Measurements from ENCODE around the gene CCDC12.
A peak's percentile ranks its signal among the peaks of the same experiment; 100 is the strongest.

Gene CCDC12

GRCh38 chr3:46887980-46888494, 88.5 kb downstream of the CCDC12 start:
- TF ChIP-seq CTCF (IDR thresholded peaks at IDR 0.05; ENCODE audit: insufficient read depth, low read length, missing control alignments) = no peak
- H3K4me3 ChIP-seq (ENCODE audit: low read depth, low read length) = no peak overlapping the region
- DNase-seq (ENCODE audit: low read depth, low spot score) = no peak
- ChIA-PET CTCF (interaction anchor here (0.9 to 9.4 kb wide), 4 partner anchors 15 to 181 kb away, joined by 4 to 110 read pairs (median 12); no protein-coding TSS in a partner anchor), POLR2A (no interaction called here)

GRCh38 chr3:46885612-46886011, 90.9 kb downstream of the CCDC12 start:
- ChIA-PET CTCF (interaction anchor here (0.6 to 5.0 kb wide), 5 partner anchors 10 to 180 kb away, joined by 3 to 28 read pairs (median 7); no protein-coding TSS in a partner anchor), POLR2A (no interaction called here)
- TF ChIP-seq CTCF (IDR thresholded peaks at IDR 0.05; ENCODE audit: insufficient read depth, low read length, missing control alignments) = no peak
- DNase-seq (ENCODE audit: low read depth, low spot score) = no peak
- no peak overlapping the region for H3K4me3 ChIP-seq (ENCODE audit: low read depth, low read length)

- POLR2A ChIA-PET = no interaction called here
- H3K4me3 ChIP-seq (ENCODE audit: low read depth, low read length) = no peak overlapping the region
- CTCF ChIA-PET = interaction anchor here (3.0 to 5.0 kb wide), 2 partner anchors 11 to 18 kb away, joined by 16 to 28 read pairs; no protein-coding TSS in a partner anchor
- no peak for DNase-seq (ENCODE audit: low read depth, low spot score)
- no peak for TF ChIP-seq CTCF (IDR thresholded peaks at IDR 0.05; ENCODE audit: insufficient read depth, low read length, missing control alignments)
These were observed 91.6 kb downstream of the CCDC12 start for GRCh38 chr3:46884929-46885328.

- DNase-seq (ENCODE audit: low read depth, low spot score) = no peak
- no peak overlapping the region for H3K4me3 ChIP-seq (ENCODE audit: low read depth, low read length)
- ChIA-PET POLR2A (no interaction called here), CTCF (interaction anchor here (0.8 to 5.0 kb wide), 6 partner anchors 11 to 177 kb away, joined by 3 to 28 read pairs (median 8); no protein-coding TSS in a partner anchor)
- TF ChIP-seq CTCF (IDR thresholded peaks at IDR 0.05; ENCODE audit: insufficient read depth, low read length, missing control alignments) = no peak
These were observed 92.1 kb downstream of the CCDC12 start for GRCh38 chr3:46884427-46884826.

- TF ChIP-seq CTCF (IDR thresholded peaks at IDR 0.05; ENCODE audit: insufficient read depth, low read length, missing control alignments) = no peak
- ChIA-PET POLR2A (no interaction called here), CTCF (interaction anchor here (0.8 to 5.0 kb wide), 6 partner anchors 12 to 176 kb away, joined by 3 to 28 read pairs (median 8); no protein-coding TSS in a partner anchor)
- no peak for DNase-seq (ENCODE audit: low read depth, low spot score)
- peak overlapping the region; percentile 44 for H3K4me3 ChIP-seq (ENCODE audit: low read depth, low read length)
These were observed 92.7 kb downstream of the CCDC12 start for GRCh38 chr3:46883830-46884185.

GRCh38 chr3:46883054-46883829, 93.3 kb downstream of the CCDC12 start:
- TF ChIP-seq CTCF (IDR thresholded peaks at IDR 0.05; ENCODE audit: insufficient read depth, low read length, missing control alignments) = no peak
- POLR2A ChIA-PET = no interaction called here
- CTCF ChIA-PET = interaction anchor here (0.8 to 5.0 kb wide), 8 partner anchors 12 to 175 kb away, joined by 3 to 28 read pairs (median 6); no protein-coding TSS in a partner anchor
- no peak for DNase-seq (ENCODE audit: low read depth, low spot score)
- peak overlapping the region; percentile 59 for H3K4me3 ChIP-seq (ENCODE audit: low read depth, low read length)
